HG02840 (cell line): ENCODE results near the gene PITRM1.

Experiments
- ATAC-seq: cut with Tn5 transposase; IDR thresholded peaks from one replicate; pipeline ENCODE4 v1.9.1; 2021; ENCODE audit warnings: mild to moderate bottlenecking, moderate library complexity, moderate number of reproducible peaks; ENCODE audit not compliant: unreplicated experiment, low FRiP score

PITRM1 gene

GRCh38 chr10:3125527-3126170 lies 46.9 kb downstream of the PITRM1 start:
- no peak for ATAC-seq

GRCh38 chr10:3124412-3125175 lies 48.0 kb downstream of the PITRM1 start:
- ATAC-seq, result no peak

GRCh38 chr10:3123571-3124411 lies 48.8 kb downstream of the PITRM1 start:
- ATAC-seq, result no peak

- no peak for ATAC-seq
Observed at GRCh38 chr10:3122486-3123205, 49.9 kb downstream of the PITRM1 start.

GRCh38 chr10:3122034-3122433 lies 50.5 kb downstream of the PITRM1 start:
- ATAC-seq, result no peak

GRCh38 chr10:3119796-3120459 lies 52.7 kb downstream of the PITRM1 start:
- no peak for ATAC-seq

GRCh38 chr10:3118641-3119091 lies 53.9 kb downstream of the PITRM1 start:
- no peak for ATAC-seq

GRCh38 chr10:3117486-3117885 lies 55.1 kb downstream of the PITRM1 start:
- no peak for ATAC-seq

- no peak for ATAC-seq
Observed at GRCh38 chr10:3116508-3117100, 56.0 kb downstream of the PITRM1 start.

- ATAC-seq, result no peak
Observed at GRCh38 chr10:3115685-3116084, 56.9 kb downstream of the PITRM1 start.

- ATAC-seq, result no peak
Observed at GRCh38 chr10:3113343-3113720, 59.2 kb downstream of the PITRM1 start.

- no peak for ATAC-seq
Observed at GRCh38 chr10:3111621-3112163, 60.9 kb downstream of the PITRM1 start.

GRCh38 chr10:3110782-3111620 lies 61.6 kb downstream of the PITRM1 start:
- no peak for ATAC-seq

GRCh38 chr10:3109633-3110032 lies 62.9 kb downstream of the PITRM1 start:
- ATAC-seq, result no peak

- ATAC-seq, result no peak
Observed at GRCh38 chr10:3109196-3109595, 63.4 kb downstream of the PITRM1 start.

GRCh38 chr10:3108575-3109105 lies 63.9 kb downstream of the PITRM1 start:
- ATAC-seq, result no peak

- ATAC-seq, result no peak
Observed at GRCh38 chr10:3108033-3108432, 64.5 kb downstream of the PITRM1 start.

GRCh38 chr10:3107426-3107961 lies 65.1 kb downstream of the PITRM1 start:
- ATAC-seq, result no peak
